Kidney epithelial cell (primary cell): Measurements from ENCODE around the gene AP1M2. TPM values are rescaled to one million over a fixed set of nuclear protein-coding genes. Genes with fewer than 3 reads are reported as not detected.
A peak's percentile ranks its signal among the peaks of the same experiment; 100 is the strongest.

Experiments used
- DNase-seq: peaks from one replicate; pipeline ENCODE4 v3.0.0-alpha.2; 2010; ENCODE audit warnings: low read depth
- H3K27me3 ChIP-seq: 2 replicates; pipeline ENCODE4 v1.6.0; 2011; ENCODE audit warnings: low read length; ENCODE audit not compliant: control insufficient read depth, insufficient read depth
- H3K36me3 ChIP-seq: 2 replicates; pipeline ENCODE4 v1.5.1; 2011; ENCODE audit warnings: low read length; ENCODE audit not compliant: control insufficient read depth, insufficient read depth
- H3K4me3 ChIP-seq: 2 replicates; pipeline ENCODE4 v1.5.1; 2011; ENCODE audit warnings: low read depth, mild to moderate bottlenecking, control low read depth, low read length
- CTCF ChIP-seq: IDR thresholded peaks from 2 replicates; pipeline ENCODE4 v1.5.1; 2011; ENCODE audit warnings: mild to moderate bottlenecking, moderate library complexity, low read length, control low read depth, inconsistent platforms; ENCODE audit not compliant: insufficient read depth, poor library complexity, severe bottlenecking
- total RNA-seq: library from RNA; depleted of rRNA; stranded (reverse); fragments of >200 nt; gene quantifications from 2 replicates; pipeline ENCODE4 v1.2.3, GENCODE V29; 2015

The AP1M2 gene
- total RNA-seq, 1 donor from 2014 or later = 73.7 TPM

- no peak for TF ChIP-seq CTCF
- DNase-seq = no peak
- Histone ChIP-seq H3K36me3 (no peaks in the 10 kb centered on the region), H3K4me3 (peak overlapping the region; percentile 65), H3K27me3 (no peaks in the 10 kb centered on the region)
Observed at GRCh38 chr19:10625762-10626138, 38.6 kb upstream of the AP1M2 start.

GRCh38 chr19:10625003-10625761, 38.1 kb upstream of the AP1M2 start, which contains the start of gene SLC44A2:
Gene SLC44A2 (plus strand): TSS chr19:10625553. CDS start chr19:10625634, 81 bp downstream.
- Histone ChIP-seq H3K36me3 (no peaks in the 10 kb centered on the region), H3K4me3 (peak within 1 kb of the TSS; percentile 65), H3K27me3 (no peaks in the 10 kb centered on the region)
- no peak for DNase-seq
- TF ChIP-seq CTCF = no peak

- no peak for TF ChIP-seq CTCF
- no peaks in the 10 kb centered on the region for H3K27me3 ChIP-seq
- DNase-seq = no peak
- no peak overlapping the region for H3K4me3 ChIP-seq
- H3K36me3 ChIP-seq = no peaks in the 10 kb centered on the region
Observed at GRCh38 chr19:10624585-10624984, 37.5 kb upstream of the AP1M2 start.

- no peaks in the 10 kb centered on the region for H3K27me3 ChIP-seq
- DNase-seq = no peak
- no peaks in the 10 kb centered on the region for H3K36me3 ChIP-seq
- no peak overlapping the region for H3K4me3 ChIP-seq
- no peak for TF ChIP-seq CTCF
Observed at GRCh38 chr19:10621966-10622365, 34.9 kb upstream of the AP1M2 start.

GRCh38 chr19:10620786-10621185, 33.7 kb upstream of the AP1M2 start:
- H3K4me3 ChIP-seq = no peak overlapping the region
- H3K36me3 ChIP-seq = no peaks in the 10 kb centered on the region
- no peaks in the 10 kb centered on the region for H3K27me3 ChIP-seq
- TF ChIP-seq CTCF = no peak
- no peak for DNase-seq

GRCh38 chr19:10618846-10619245, 31.7 kb upstream of the AP1M2 start:
- no peak for TF ChIP-seq CTCF
- no peak for DNase-seq
- H3K27me3 ChIP-seq = no peaks in the 10 kb centered on the region
- no peak overlapping the region for H3K4me3 ChIP-seq
- H3K36me3 ChIP-seq = no peaks in the 10 kb centered on the region
